ENCODE data around the gene KLRC1.
"Not testable (repeated sequence)": the region's sequence is repeated elsewhere in the genome, so short reads cannot be mapped to it uniquely, and the experiment has no call there.

- TF ChIP-seq POLR2AphosphoS5, CTCF, POLR2A (IDR thresholded peaks at IDR 0.05): not testable (repeated sequence)
These were observed 27.2 kb downstream of the KLRC1 start for GRCh38 chr12:10425938-10426337.

Measured in prostate gland (tissue), 2 donors.